T1000 (cell line): ENCODE data around the gene SHISA7.
"Not testable (repeated sequence)": the region's sequence is repeated elsewhere in the genome, so short reads cannot be mapped to it uniquely, and the experiment has no call there.

Experiments used
- DNase-seq: peaks from one replicate; lab custom pipeline; 2025; ENCODE audit warnings: mixed read lengths; lab: John Stamatoyannopoulos, UW

The SHISA7 gene

DNA sequence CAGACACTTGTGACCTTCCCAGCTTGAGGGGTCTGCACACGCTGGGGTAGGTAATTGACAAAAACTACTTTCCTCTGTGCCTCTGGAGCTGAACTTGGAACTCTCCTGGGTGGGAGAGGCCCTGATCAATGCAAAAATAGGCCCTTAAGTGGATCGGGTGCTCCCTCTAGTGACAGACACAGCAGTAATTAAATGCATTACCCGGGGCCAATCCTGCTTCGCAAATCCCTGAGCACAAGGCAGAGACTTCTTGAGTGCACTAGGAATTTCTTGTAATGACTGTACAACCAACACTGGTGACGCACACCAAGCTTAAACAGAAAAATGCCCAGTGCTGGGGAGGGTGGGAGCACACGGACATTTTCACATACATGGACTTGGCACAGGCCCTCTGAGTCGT, 24.9 kb downstream of the SHISA7 start:
- peak; percentile 63 for DNase-seq

DNA sequence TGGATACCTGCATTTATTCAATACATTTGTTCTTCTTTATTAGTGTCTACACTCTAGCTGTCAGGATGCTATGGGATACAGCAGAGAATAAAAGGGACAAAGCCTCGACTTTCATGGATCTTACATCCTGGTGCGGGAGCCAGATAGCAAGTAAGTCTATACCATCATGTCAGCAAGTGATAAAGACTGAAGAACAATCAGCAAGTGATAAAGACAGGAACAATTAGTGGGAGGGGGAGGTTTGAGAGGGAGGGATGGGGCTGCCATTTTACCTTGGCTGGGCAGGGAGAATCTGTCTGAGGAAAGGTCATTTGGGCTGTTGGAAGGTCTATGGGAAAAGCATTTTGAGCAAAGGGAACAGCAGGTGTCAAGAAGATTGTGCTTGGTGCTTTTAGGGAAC, 32.9 kb downstream of the SHISA7 start:
- no peak for DNase-seq

DNA sequence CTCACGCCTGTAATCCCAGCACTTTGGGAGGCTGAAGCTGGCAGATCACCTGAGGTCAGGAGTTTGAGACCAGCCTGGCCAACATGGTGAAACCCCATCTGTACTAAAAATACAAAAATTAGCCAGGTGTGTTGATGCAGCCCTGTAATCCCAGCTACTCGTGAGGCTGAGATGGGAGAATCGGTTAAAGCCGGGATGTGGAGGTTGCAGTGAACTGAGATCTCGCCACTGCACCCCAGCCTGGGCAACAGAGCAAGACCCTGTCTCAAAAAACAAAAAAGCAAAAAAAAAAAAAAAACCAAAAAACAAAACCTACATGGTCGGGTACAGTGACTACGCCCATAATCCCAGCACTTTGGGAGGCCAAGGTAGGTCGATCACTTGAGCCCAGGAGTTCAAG, 33.9 kb downstream of the SHISA7 start:
- not testable (repeated sequence) for DNase-seq

DNA sequence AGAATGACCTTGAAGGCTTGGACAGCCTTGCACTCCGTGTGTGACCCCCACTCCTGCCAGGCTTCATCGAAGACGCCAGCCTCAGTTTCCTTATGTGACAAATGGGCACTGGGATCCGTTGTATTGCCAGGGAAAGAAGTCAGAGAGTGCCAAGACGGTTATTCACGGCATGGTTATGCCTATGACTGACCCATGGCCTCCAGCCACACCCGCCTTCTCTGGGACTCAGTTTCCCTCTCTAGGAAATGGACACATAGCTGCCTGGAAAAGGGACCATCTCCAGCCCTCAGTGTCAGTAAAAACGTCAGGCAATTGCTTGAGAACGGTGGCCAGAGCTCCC, 34.6 kb downstream of the SHISA7 start:
- no peak for DNase-seq

DNA sequence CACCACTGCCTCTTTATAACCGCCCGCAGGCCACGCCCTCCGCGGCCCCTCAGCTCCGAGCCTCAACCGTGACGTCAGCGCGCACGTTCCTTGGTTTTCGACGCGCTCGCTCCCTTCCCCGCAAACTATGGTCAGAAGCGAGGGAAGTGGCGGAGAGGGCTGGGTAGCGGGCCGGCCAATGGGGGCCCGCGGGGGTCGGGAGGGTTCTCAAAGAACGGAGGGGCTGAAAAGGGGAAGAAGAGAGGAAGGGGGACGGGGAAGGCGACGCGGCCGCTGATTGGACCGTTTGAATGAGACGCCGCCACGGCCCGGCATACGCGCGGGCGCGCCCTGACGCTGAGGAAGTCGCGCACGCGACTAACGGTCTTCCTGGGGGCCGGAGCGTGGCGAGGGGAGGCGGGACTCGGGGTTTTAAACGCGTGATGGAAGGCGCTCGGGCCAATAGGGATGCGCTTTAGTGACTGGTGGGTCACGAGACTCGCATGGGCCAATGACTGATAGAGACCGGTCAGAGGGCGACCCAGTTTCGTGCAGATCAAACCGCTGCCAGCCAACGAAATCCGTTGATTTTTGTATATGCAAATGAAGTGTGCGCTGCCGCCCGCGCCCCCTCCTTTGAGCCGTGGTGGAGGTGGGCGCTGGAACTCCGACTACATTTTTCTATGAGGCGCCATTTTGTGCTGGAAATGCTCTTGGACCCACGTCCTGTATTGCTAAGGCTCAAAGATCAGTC, 35.1 kb downstream of the SHISA7 start:
- peak; percentile 97 for DNase-seq

DNA sequence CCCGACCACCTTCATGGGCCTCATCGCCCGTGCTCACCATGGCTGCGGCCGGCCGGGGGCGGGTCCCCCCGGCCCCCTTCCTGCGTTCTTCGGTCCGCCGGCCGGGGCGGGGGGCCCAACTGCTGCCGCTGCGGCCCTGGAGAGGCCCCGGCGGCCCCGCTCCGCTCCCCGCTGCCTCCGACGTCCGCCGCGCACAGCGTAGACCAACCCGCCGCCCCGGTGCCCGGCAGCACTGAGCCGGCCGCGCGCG, 35.6 kb downstream of the SHISA7 start, which contains the start of gene UBE2S:
Gene UBE2S (minus strand): TSS at position 239 of the 250 bp plus-strand sequence. CDS start 199 bp downstream, at position 40.
- not testable (repeated sequence) for DNase-seq

DNA sequence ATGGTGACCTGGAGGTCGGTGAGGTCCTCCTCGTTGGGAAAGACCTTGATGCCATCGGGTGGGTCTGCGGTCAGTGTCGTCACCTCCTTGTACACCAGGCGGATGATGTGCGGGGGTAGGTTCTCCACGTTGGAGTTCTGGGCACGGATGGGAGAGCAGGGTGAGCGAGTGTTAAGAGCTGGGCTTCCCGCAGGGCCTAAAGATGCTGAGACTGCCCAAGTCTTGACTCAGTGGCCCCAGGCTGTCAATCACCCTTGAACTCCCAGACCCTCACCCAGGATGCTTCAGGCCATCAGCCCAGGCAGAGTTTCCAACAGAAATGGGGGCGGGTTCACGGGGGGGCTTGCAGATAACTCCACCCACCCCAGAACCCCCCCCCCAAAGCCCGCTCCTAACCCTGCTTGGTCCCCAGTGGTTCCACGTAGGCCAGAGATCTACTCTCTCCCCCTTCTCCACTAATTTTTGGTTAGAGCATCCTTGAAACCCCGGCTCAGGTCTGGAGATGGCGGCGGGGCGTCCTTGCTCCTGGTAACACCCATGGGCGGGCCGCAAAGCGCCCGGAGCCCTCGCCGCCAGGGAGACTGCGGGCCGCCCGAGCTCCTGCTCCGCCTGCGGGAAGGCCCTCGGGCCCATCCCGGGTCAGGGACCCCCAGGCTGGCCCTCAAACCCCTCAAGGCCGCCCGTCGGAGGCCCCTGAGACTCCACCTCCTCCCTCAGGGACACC, 36.1 kb downstream of the SHISA7 start:
- DNase-seq = no peak

DNA sequence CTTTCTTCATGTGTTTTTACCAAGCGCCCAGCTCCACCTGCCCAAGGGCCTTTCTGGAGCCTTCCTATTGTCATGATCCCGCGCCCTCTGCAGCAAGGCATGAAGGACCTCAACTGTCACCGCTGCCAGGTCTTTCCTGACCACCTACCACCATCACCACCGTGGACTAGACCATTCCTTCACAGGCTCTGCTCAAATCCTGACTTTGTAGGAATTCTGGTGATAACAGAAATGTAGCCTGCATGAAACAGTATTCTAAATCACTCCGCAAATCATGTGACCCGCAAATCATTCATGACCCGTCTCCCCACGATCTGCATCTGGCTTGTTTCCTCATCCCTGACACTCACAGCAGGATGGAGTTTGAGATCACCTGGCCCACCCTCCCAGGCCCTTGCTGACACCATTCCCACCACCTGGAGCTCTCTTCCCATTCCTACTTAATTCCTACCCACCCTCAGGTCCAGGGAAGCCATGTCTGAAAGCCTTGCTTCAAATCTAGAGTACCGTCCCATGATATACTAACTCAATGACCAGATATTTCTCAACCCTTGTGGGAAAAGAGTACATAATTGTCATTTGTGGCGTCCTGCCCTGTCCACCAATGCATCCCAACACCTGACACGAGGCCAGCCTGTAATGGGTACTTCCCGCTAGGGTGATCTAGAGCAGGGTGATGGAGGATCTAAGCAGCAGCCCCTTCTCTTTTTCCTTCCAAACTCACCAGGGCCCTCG, 36.8 kb downstream of the SHISA7 start:
- no peak for DNase-seq

DNA sequence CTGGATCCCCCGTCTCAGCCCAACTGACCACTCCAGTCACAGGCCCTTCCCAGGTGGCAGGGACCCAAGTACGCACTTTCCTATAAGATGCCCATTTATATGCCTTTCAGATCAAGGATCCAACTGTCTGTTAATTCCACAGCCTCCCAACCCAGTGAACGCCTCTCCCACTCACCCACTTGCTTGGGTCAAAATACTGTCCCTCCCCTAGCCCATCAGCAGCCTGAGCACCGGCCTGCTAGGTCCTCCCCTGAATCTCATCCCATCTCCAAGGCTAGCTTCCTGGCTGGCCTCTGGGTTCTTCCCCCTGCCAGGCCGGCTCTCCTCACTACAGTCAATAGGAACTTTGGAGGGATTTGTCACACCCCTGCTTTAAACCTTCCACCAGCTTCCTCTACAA, 37.5 kb downstream of the SHISA7 start:
- DNase-seq = no peak

DNA sequence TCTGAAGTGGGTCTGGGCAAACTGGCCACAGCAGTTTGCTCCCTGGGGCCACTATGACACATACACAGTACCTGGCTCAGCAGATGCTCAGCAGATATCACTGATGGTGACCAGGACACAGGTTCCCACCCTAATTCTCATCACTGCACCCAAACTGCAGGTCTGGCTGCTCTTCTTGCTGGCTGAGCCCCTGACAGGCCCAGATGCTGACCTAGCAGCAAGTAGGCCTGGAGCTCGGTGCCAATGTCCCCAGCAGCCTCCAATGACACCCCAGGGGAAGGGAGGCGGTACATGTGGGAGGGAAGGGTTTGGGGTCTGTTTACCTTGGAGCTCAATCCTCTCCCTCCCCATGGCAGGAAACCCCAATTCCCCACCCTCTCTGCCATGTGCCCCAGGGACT, 40.6 kb downstream of the SHISA7 start:
- DNase-seq = no peak

DNA sequence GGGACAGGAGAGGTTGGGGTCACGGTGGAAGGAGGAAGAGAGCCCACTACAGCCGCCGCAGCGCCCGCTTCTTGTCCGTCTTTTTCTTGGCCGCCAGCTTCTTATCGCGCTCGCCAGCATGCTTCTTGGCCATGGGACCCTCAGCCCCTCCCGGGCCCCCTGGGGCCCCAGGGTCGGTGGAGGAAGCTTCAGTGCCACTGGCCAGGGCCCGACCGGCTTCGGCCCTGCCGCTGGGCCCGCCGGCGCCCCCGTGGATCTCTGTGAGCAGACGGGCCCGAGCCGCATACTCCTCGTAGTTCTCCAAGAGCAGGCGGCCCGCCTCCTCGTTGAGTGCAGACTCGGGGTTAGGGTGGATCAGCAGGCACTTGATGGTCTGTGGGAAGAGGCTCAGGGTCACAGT, 41.7 kb downstream of the SHISA7 start:
- DNase-seq = not testable (repeated sequence)

DNA sequence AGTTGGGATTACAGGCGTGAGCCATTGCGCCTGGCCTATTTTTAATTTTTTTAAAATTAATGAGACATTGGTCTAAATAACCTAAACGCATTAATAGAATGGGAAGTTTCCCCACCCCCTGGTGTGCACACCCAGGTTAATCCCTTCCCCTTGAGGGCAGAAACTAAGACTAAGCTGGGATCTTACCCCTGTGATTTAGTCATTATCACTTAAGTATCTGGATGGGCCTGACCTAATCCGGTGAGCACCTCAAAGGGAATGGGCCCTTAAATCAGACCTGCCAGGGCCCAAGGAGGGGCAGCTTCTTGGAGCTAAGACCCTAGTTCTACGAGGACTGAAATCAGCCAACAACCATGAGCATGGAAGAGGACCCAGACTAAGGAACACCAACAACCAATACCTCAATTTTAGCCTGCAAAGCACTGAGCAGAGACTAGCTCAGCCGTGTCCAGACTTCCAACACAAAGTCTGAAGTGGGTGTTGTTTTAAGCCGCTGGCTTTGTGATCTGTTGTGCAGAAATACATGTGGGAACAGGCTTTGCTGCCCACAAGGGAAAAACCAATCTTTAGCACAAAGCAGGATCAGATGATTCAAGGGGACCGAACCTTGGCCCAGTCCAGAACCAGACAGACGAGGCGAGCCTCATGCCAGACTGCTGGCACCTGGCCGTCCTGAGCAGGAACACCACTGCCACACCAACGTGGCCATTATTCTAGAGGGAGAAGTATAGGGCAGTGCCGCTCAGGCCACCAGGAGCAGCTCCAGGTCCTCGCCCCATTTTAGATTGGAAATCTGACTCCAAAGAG, 42.6 kb downstream of the SHISA7 start:
- no peak for DNase-seq

DNA sequence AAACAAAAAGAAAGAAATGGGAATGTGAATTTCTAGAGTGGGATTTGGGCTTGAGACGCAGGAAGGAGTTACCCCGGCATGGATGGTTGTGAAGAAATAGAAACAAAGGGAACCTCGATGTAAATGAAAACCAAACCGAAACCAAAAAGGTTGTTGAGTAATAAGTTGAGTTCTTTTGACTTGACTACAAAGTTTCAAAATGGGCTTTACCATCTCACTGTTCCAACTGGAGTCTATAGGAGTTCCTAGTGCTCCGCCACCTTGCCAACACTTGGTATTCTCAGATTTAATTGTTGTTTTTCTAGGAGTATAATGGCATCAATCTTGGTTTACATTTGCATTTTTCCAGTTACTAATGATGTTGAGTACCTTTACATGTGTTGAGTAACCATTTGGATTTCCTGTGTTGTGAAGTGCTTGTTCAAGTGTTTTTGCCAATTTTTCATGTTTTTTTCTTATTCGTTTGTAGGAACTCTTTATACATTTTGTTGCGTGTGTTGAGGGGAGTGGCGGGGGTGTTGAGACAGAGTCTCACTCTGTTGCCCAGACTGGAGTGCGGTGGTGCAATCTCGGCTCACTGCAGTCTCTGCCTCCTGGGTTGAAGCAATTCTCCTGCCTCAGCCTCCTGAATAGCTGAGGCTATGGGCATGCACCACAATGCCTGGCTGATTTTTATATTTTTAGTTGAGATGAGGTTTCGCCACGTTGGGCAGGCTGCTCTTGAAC, 44.7 kb downstream of the SHISA7 start:
- DNase-seq = no peak

DNA sequence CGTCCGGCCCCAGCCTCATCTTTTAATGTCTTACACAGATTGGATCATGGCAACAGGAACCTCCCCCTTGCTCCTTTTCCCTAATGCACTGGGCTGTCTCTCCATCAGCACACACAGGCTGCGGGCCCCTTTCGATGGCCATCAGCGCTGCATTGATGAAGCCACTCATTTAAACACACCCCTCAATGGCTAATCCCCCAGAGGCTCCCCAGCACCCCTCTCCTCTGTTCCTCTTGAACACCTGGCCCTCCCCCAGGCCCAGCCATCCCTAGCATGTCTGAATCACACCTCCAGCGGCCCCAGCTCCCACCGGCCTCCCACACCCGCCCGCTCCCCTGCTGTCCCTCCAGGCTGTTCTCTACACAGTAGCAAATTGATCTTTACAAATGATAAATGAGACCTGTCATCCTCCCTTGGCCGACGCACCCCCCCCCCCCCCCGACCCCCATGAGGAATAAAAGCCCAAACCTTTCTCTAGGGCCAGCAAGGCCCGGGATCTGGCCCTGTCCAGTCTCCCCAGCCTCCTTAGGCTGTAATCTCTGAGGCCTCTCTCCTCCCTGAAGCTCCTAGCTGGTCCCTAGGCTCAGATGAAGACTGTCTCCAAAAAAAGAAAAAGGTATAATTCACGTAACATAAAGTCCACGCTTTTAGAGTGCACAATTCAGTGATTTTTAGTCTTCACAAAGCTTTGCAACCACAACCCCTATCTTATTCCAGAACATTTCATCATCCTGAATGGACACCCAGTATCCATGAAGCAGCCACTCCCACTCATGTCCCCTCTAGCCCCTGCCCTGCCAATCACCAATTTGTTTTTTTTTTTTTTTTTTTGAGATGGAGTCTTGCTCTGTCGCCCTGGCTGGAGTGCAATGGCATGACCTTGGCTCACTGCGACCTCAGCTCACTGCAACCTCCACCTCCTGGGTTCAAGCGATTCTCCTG, 50.0 kb downstream of the SHISA7 start:
- DNase-seq = no peak

DNA sequence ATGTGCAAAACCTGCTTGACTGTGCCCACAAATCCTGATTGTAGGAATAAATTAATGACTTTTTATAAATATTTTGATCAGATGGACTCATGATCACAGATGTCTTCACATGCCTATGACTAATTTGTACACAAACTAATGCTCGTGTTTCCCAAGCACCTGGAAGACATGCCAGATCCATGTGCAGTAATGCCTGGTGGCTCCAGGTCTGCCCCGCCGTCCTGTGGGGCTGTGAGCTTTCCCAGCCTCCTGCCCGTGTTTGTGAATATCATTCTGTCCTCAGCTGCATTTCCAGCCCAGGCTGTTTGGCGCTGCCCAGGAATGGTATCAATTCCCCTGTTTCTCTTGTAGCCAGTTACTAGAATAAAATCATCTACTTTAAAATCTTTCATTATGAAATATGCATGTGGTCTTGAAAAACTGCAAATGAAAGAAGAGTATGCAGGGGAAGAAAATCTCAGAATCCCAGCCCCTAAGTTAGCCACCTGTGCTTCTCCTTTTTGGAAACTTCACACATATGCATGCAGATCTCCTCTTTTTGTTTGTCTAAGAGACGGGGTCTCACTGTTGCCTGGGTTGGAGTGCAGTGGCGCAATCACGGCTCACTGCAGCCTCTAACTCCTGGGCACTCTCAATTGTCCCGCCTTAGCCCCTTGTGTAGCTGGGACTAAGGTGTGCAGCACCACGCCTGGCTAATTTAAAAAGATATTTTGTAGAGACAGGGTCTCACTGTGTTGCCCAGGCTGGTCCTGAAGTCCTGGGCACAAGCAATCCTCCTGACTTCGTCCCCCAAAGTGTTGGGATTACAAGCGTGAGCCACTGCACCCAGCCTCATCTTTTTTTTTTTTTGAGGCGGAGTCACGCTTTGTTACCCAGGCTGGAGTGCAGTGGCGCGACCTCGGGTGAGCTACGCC, 51.1 kb downstream of the SHISA7 start:
- DNase-seq = no peak

DNA sequence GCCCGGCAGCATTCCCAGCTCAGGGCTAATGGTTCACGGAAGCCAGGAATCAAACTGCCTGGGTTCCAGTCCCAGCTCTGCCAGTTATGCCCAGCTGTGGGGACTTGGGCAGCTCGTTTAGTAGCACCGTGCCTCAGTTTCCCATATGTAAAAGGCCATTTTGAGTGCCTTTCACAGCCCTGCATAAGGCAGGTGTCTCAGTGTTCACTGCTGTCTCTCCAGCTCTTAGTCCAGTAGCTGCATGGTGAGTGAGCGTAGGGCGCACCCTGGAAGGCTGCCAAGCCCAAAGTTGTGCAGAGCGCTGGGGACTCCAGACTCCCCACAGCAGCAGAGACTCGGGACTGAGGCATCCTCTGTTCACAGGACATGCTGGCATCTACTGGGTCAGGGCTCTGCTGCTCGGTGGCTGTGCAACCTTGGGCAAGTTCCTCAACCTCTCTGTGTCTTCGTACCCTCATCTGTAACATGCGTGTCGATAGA, 51.9 kb downstream of the SHISA7 start:
- no peak for DNase-seq

DNA sequence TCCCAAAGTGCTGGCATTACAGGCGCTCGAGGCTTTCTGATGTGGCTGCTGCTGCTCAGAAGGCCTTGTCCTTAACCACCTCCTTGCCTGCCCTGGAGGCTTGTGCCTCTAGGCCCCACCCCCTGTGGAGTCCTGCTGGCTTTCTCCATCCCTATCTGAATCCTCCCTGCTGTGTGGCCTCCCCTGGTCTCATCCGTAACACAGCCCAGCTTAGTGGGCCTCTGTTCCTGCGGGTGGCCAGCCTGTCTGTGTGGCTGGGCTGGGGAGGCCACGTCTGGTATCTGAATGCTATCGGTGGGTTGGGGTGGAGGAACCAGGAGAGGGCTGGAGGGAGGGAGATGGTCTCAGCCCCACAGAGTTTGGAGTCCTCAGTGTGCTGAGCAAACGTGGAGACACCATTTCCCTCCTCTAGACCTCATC, 52.6 kb downstream of the SHISA7 start:
- DNase-seq = no peak

DNA sequence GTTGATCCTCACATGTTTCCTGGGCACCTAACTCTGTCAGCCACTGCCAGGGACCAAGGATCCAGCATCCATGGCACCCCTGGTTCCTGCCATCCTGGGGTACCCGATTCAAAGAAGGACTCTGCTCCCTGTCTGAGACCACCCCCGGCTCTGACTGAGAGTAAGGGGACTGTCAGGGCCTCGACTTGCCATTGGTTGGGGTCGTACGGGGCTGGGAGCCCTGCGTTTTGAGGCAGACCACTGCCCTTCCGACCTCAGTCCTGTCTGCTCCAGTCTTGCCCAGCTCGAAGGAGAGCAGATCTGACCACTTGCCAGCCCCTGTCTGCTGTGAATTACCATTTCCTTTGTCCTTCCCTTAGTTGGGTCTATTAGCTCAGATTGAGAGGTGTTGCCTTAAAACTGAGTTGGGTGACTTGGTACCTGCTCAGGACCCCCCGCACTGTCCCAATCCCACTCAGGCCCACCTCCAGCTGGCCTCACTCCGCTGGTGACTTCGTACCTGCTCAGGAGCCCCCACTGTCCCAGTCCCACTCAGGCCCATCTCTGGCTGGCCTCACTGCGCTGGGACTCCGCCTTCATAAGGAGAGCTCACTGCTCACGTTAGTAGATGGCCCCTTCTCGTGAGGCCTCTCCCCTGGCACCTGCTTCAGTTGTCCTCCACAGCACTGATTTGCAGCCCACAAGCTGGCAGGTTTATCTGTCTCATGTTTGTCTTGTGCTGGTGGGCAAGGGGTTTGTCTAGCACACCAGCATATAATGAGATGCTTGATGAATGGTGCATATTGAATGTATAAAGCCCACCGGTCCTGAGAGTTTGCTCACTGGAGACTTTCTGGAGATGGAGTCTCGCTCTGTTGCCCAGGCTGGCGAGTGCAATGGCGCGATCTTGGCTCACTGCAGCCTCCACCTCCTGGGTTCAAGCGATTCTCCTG, 53.4 kb downstream of the SHISA7 start:
- no peak for DNase-seq
